Endodermal cell (in vitro differentiated cells): ENCODE measurements around the gene PHYKPL. TPM values are rescaled to one million over a fixed set of nuclear protein-coding genes. Genes with fewer than 3 reads are reported as not detected.

Experiments
- DNase-seq: peaks from one replicate; pipeline ENCODE4 v3.0.0-alpha.2; 2017
- H3K27ac ChIP-seq: 2 replicates; pipeline ENCODE4 v1.5.1; 2013; ENCODE audit warnings: mild to moderate bottlenecking, low read depth, low read length, moderate library complexity
- H3K27me3 ChIP-seq: 2 replicates; pipeline ENCODE4 v1.6.1; 2013; ENCODE audit warnings: mild to moderate bottlenecking, low read length, moderate library complexity; ENCODE audit not compliant: insufficient read depth, control insufficient read depth, poor library complexity, severe bottlenecking
- H3K36me3 ChIP-seq: 2 replicates; pipeline ENCODE4 v1.7.0; 2013; ENCODE audit warnings: mild to moderate bottlenecking, low read length, moderate library complexity; ENCODE audit not compliant: control insufficient read depth, insufficient read depth
- H3K4me1 ChIP-seq: one replicate; pipeline ENCODE4 v1.7.0; 2013; ENCODE audit warnings: low read length; ENCODE audit not compliant: control insufficient read depth, insufficient read depth
- H3K4me3 ChIP-seq: 2 replicates; pipeline ENCODE4 v1.5.1; 2013; ENCODE audit warnings: mild to moderate bottlenecking, low read length, moderate library complexity
- H3K9ac ChIP-seq: 2 replicates; pipeline ENCODE4 v1.6.1; 2013; ENCODE audit warnings: mild to moderate bottlenecking, low read length, moderate library complexity; ENCODE audit not compliant: poor library complexity, severe bottlenecking; ENCODE audit errors: extremely low read depth
- H3K9me3 ChIP-seq: 2 replicates; pipeline ENCODE4 v1.6.1; 2013; ENCODE audit warnings: mild to moderate bottlenecking, low read length, moderate library complexity; ENCODE audit not compliant: control insufficient read depth
- H3K27ac Mint-ChIP-seq: 2 replicates; pipeline ENCODE4 v1.8.0; 2020; ENCODE audit warnings: mixed read lengths
- H3K27me3 Mint-ChIP-seq: 2 replicates; pipeline ENCODE4 v1.8.0; 2021; ENCODE audit warnings: mild to moderate bottlenecking, mixed read lengths; ENCODE audit not compliant: insufficient read depth
- H3K36me3 Mint-ChIP-seq: 2 replicates; pipeline ENCODE4 v1.8.0; 2020; ENCODE audit warnings: low read depth, mixed read lengths
- H3K4me1 Mint-ChIP-seq: 2 replicates; pipeline ENCODE4 v1.8.0; 2020; ENCODE audit warnings: mixed read lengths
- H3K4me3 Mint-ChIP-seq: 2 replicates; pipeline ENCODE4 v1.8.0; 2020; ENCODE audit warnings: mild to moderate bottlenecking, moderate library complexity, mixed read lengths
- H3K9me3 Mint-ChIP-seq: 2 replicates; pipeline ENCODE4 v1.8.0; 2020; ENCODE audit warnings: mild to moderate bottlenecking, mixed read lengths
- CTCF ChIP-seq: fragments of 200-600 bp; sonication (generic); conservative IDR thresholded peaks from 2 replicates; pipeline ENCODE4 v1.5.0; 2021; ENCODE audit warnings: antibody characterized with exemption, mild to moderate bottlenecking
- WGBS, 2 experiments: methylation state at CpG; one replicate each; pipeline versions ENCODE4 v1.1.5 to v1.1.7; 2013; ENCODE audit warnings: missing lambda C conversion rate in 2 of 2, mixed read lengths in 1 of 2; ENCODE audit not compliant: insufficient coverage in 1 of 2, insufficient read length in 1 of 2; 5-methylcytosine and 5-hydroxymethylcytosine counted together
- total RNA-seq, 2 donors: library from RNA; stranded (reverse); fragmentation: NEBNext Ultra II Directional in 1 of 2; extraction: Animal tissue kit (Norgen Biotek cat#: 25700) in 1 of 2; gene quantifications; 2 replicates in 1 of 2; 3 replicates in 1 of 2; pipeline ENCODE4 v1.2.1, GENCODE V29; 2021

Gene PHYKPL
- total RNA-seq, 2 donors from 2014 or later, result 59.9 to 82.5 TPM

GRCh38 chr5:178246624-178247279 lies 14.2 kb upstream of the PHYKPL start:
- WGBS, 2 experiments, result 89 to 92% methylated on average over 8 to 15 of the region's 15 CpGs
- H3K9me3 Mint-ChIP-seq, result no peaks in the 10 kb centered on the region
- H3K27me3 Mint-ChIP-seq, result peaks cover 4% of the 10 kb centered on the region
- Histone ChIP-seq H3K9me3 (no peaks in the 10 kb centered on the region), H3K27ac (no peak overlapping the region), H3K4me3 (no peak overlapping the region), H3K9ac (no peak overlapping the region), H3K36me3 (no peaks in the 10 kb centered on the region), H3K4me1 (no peaks in the 10 kb centered on the region), H3K27me3 (no peaks in the 10 kb centered on the region)
- H3K36me3 Mint-ChIP-seq, result peaks cover 3% of the 10 kb centered on the region
- DNase-seq, result no peak
- TF ChIP-seq CTCF, result no peak
- H3K4me3 Mint-ChIP-seq, result no peak overlapping the region
- peaks cover 5% of the 10 kb centered on the region for H3K4me1 Mint-ChIP-seq
- H3K27ac Mint-ChIP-seq, result no peak overlapping the region

- Mint-ChIP-seq H3K27me3 (peaks cover 4% of the 10 kb centered on the region), H3K27ac (no peak overlapping the region), H3K9me3 (no peaks in the 10 kb centered on the region), H3K4me3 (no peak overlapping the region), H3K36me3 (peaks cover 3% of the 10 kb centered on the region), H3K4me1 (peaks cover 5% of the 10 kb centered on the region)
- WGBS, 2 experiments, result 92 to 94% methylated on average over 2 of the region's 2 CpGs
- no peak for TF ChIP-seq CTCF
- Histone ChIP-seq H3K4me1 (no peaks in the 10 kb centered on the region), H3K4me3 (no peak overlapping the region), H3K27ac (no peak overlapping the region), H3K27me3 (no peaks in the 10 kb centered on the region), H3K9ac (no peak overlapping the region), H3K9me3 (no peaks in the 10 kb centered on the region), H3K36me3 (no peaks in the 10 kb centered on the region)
- no peak for DNase-seq
These were observed 12.8 kb upstream of the PHYKPL start for GRCh38 chr5:178245389-178245788.

GRCh38 chr5:178244576-178244975 lies 12.0 kb upstream of the PHYKPL start:
- H3K27ac Mint-ChIP-seq, result no peak overlapping the region
- H3K36me3 Mint-ChIP-seq, result peaks cover 3% of the 10 kb centered on the region
- Histone ChIP-seq H3K4me3 (no peak overlapping the region), H3K27ac (no peak overlapping the region), H3K27me3 (no peaks in the 10 kb centered on the region), H3K4me1 (no peaks in the 10 kb centered on the region), H3K9me3 (no peaks in the 10 kb centered on the region), H3K36me3 (no peaks in the 10 kb centered on the region), H3K9ac (no peak overlapping the region)
- peaks cover 5% of the 10 kb centered on the region for H3K4me1 Mint-ChIP-seq
- H3K9me3 Mint-ChIP-seq, result no peaks in the 10 kb centered on the region
- TF ChIP-seq CTCF, result no peak
- peaks cover 2% of the 10 kb centered on the region for H3K27me3 Mint-ChIP-seq
- H3K4me3 Mint-ChIP-seq, result no peak overlapping the region
- 83 to 89% methylated on average over 2 of the region's 2 CpGs for WGBS, 2 experiments
- no peak for DNase-seq
